ENCODE data around the gene NINJ1. TPM values are rescaled to one million over a fixed set of nuclear protein-coding genes. Genes with fewer than 3 reads are reported as not detected.

Gene NINJ1
- total and polyA plus RNA-seq, 2 of the 4 experiments (the other 2 are of a cell fraction): 21.9 to 38.8 TPM

DNA sequence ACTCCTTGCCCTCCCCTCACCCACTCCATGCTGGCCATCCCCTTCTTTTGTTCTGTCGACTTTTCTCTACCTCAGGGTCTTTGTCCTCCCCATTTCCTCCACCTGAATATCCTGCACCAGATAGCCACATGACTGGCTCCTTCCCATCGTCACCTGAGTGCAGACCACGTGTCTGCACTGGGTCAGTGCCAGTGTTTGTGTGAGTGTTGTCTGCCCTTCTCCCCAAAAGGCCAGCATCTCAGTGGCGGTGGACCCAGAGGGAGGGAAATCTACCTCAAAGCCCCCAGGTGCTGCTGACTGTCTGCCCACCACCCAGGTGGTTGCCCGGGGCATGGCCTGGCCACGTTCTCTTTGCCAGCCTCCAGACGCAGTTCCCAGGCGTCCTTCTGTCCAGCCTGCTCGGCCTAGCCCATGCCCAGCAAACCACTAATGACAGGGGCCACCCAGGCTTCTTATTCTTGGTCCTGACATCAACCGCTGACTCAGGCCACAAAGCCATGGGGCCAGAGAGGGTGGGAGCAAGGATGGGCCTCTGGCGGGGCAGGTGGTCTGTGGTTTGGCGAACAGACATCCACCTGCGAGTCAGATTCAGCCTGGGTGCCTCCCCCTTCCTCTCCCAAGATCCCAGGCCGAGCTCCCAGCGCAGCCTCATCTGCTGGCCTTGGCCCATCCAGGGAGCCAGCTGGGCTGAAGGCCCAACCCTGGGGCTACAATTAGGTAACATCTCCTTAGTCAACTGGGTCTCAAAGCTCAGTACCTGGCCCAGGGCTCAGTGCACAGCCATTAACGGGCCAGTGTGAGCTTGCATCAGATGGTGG lies 5.5 kb upstream of the NINJ1 start:
- Histone ChIP-seq H3K9ac (ENCODE audit: low read depth, low read length) (no peak overlapping the region), H3K79me1 (ENCODE audit: low read depth in 1 of 2, low read length in 2 of 2) (no peaks in the 10 kb centered on the region), H2BK15ac (ENCODE audit: low read depth, low read length) (no peak overlapping the region), H3K27ac (ENCODE audit: insufficient read depth, low read length) (no peak overlapping the region), H3K9me3 (ENCODE audit: control insufficient read depth, insufficient read depth, low read length) (0 out of 2 replicates have a peak, but pooled peaks cover 3% of the 10 kb centered on the region), H2BK120ac (ENCODE audit: low read depth, low read length) (no peak overlapping the region), H2AK9ac (replicated peaks; ENCODE audit: low read depth, low read length, poor library complexity) (no peak overlapping the region), H3K4me2 (ENCODE audit: low read depth, low read length) (no peak overlapping the region), H2BK5ac (ENCODE audit: low read depth, low read length, poor library complexity, severe bottlenecking) (no peak overlapping the region), H4K5ac (ENCODE audit: low read depth, low read length) (no peak overlapping the region), H3K18ac (ENCODE audit: low read depth, low read length) (no peak overlapping the region), H4K91ac (ENCODE audit: insufficient read depth, low read depth, low read length) (no peak overlapping the region), H3K14ac (replicated peaks; ENCODE audit: low read depth, low read length) (no peak overlapping the region), H3K56ac (ENCODE audit: extremely low read depth, insufficient read depth, low read length) (no peak overlapping the region), H2BK20ac (ENCODE audit: low read depth, low read length) (no peak overlapping the region), H3K27me3 (ENCODE audit: control insufficient read depth, insufficient read depth, low read length) (no peaks in the 10 kb centered on the region), H3K4ac (ENCODE audit: low read depth, low read length) (no peak overlapping the region), H3K4me3 (ENCODE audit: insufficient read depth, low read depth, low read length) (no peak overlapping the region), H3K23ac (ENCODE audit: low read depth, low read length) (no peak overlapping the region), H4K20me1 (ENCODE audit: insufficient read depth, low read length) (no peaks in the 10 kb centered on the region), H3K9me1 (ENCODE audit: insufficient read depth, low read length) (no peaks in the 10 kb centered on the region; the same call in 1 of the 2 replicates), H3K36me3 (ENCODE audit: control insufficient read depth, insufficient read depth, low read length) (no peaks in the 10 kb centered on the region), H4K8ac (ENCODE audit: low read depth in 2 of 2, low read length in 2 of 2) (no peak overlapping the region), H2AFZ (replicated peaks; ENCODE audit: low read length, poor library complexity) (no peak overlapping the region), H3K4me1 (ENCODE audit: control insufficient read depth, insufficient read depth, low read length) (peaks cover 15% of the 10 kb centered on the region), H2AK5ac (ENCODE audit: low read depth, low read length) (no peak overlapping the region)
- 91% methylated on average over 4 of the region's 16 CpGs; no CpG with 5 or more reads in 1 of the 2 experiments for WGBS, 2 experiments (ENCODE audit: extremely low coverage in 2 of 2, insufficient read length in 1 of 2)
- POLR2A ChIA-PET (ENCODE audit: unreplicated experiment): no interaction called here
- CTCF ChIA-PET: no interaction called here
- intact Hi-C loops (cut with micrococcal nuclease) (loop anchor here (10.0 kb wide), 1 partner anchor 315 kb away; the partner anchor contains the start of genes FAM120A and FAM120AOS), in situ Hi-C loops (cut with MboI; ENCODE audit: low sequenced_read_pairs) (no loop called here), dilution Hi-C loops (cut with HindIII; ENCODE audit: low sequenced_read_pairs, unreplicated experiment) (no loop called here)
- DNase-seq: no peak
- TF ChIP-seq SMC3 (IDR thresholded peaks at IDR 0.05; ENCODE audit: low read depth, low read length): no peak
- no peak for TF ChIP-seq MAZ (IDR thresholded peaks at IDR 0.05; ENCODE audit: borderline replicate concordance, low read depth, low read length)
- ATAC-seq (ENCODE audit: low read depth): no peak
- no TSS peak for BruUV-seq (replicated peaks)
